OCI-LY7 (cell line): ENCODE data around the gene GOLGA3.

Experiments
- EZH2phosphoT487 ChIP-seq: fragments of 200-600 bp; sonication (generic); IDR thresholded peaks from 2 replicates; pipeline ENCODE4 v1.6.1; 2018; ENCODE audit warnings: low read depth, borderline replicate concordance, mild to moderate bottlenecking, mixed run types, antibody characterized with exemption, low read length, moderate library complexity, mixed read lengths
- TF ChIP-seq, protein P1 (sequence below): fragments of 200-600 bp; sonication (generic); conservative IDR thresholded peaks from 2 replicates; pipeline ENCODE4 v1.5.1; 2014; ENCODE audit warnings: mild to moderate bottlenecking, antibody characterized with exemption, low read length, moderate library complexity, mixed read lengths

GRCh38 chr12:132847363-132848356 lies 19.0 kb upstream of the GOLGA3 start:
- TF ChIP-seq, protein P1, sequence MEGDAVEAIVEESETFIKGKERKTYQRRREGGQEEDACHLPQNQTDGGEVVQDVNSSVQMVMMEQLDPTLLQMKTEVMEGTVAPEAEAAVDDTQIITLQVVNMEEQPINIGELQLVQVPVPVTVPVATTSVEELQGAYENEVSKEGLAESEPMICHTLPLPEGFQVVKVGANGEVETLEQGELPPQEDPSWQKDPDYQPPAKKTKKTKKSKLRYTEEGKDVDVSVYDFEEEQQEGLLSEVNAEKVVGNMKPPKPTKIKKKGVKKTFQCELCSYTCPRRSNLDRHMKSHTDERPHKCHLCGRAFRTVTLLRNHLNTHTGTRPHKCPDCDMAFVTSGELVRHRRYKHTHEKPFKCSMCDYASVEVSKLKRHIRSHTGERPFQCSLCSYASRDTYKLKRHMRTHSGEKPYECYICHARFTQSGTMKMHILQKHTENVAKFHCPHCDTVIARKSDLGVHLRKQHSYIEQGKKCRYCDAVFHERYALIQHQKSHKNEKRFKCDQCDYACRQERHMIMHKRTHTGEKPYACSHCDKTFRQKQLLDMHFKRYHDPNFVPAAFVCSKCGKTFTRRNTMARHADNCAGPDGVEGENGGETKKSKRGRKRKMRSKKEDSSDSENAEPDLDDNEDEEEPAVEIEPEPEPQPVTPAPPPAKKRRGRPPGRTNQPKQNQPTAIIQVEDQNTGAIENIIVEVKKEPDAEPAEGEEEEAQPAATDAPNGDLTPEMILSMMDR: no peak
- no peak for TF ChIP-seq EZH2phosphoT487
